Transverse colon (tissue), 3 donors: ENCODE data around the gene PTH2.

Experiments
- EP300 ChIP-seq: sonication (generic); formaldehyde crosslinking; IDR thresholded peaks from one replicate; pipeline ENCODE4 v1.6.1; 2017; ENCODE audit warnings: antibody characterized with exemption, low read depth
- POLR2A ChIP-seq: fragments of 450-650 bp; IDR thresholded peaks from one replicate; pipeline ENCODE4 v1.6.1; 2016; ENCODE audit warnings: antibody characterized with exemption, mild to moderate bottlenecking, moderate library complexity
- TF ChIP-seq, protein P1 (sequence below), 5 experiments: fragments of 200-600 bp in 3 of 5; fragments of 450-650 bp in 2 of 5; sonication (generic) in 3 of 5; IDR thresholded peaks; 1 replicate in 2 of 5; 2 replicates in 3 of 5; pipeline ENCODE4 v1.5.1; 2016 to 2017; ENCODE audit warnings: antibody characterized with exemption in 5 of 5, inconsistent platforms in 3 of 5, mild to moderate bottlenecking in 2 of 5, moderate library complexity in 1 of 5

DNA sequence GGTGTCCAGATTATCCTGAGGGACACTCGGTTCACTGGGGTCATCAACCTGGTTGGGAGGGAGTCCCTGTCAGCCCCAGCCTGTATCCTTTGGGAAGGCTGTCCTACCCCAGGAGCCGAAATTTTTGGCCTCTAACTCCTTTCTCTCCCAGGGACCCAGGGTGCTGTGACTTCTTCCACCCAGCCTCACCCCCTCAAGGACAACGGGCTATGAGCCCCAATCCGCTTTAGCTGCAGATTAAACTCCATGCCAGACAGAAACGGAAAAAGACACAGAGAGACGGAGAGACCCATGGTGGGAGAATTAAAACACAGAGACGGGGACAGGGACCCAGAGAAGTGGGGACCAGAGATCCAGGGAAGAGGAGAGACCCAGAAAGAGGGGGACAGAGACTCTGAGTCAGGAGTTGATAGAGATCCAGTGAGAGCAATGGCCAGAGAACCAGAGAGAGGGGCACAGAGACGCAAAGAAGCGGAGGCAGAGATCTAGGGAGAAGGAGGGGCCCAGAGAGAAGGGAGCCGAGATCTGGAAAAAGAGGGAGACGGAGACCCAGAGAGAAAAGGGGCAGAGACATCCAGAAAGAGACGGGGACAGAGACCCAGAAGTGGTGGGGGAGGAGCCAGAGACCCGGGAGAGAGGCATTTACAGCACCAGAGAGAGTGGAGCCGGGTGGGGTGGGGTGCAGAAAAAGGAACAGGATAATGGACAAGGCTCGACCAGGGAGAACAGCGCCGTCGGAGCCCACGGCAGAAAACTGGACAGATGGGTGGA lies 17.4 kb upstream of the PTH2 start:
- TF ChIP-seq, protein P1, sequence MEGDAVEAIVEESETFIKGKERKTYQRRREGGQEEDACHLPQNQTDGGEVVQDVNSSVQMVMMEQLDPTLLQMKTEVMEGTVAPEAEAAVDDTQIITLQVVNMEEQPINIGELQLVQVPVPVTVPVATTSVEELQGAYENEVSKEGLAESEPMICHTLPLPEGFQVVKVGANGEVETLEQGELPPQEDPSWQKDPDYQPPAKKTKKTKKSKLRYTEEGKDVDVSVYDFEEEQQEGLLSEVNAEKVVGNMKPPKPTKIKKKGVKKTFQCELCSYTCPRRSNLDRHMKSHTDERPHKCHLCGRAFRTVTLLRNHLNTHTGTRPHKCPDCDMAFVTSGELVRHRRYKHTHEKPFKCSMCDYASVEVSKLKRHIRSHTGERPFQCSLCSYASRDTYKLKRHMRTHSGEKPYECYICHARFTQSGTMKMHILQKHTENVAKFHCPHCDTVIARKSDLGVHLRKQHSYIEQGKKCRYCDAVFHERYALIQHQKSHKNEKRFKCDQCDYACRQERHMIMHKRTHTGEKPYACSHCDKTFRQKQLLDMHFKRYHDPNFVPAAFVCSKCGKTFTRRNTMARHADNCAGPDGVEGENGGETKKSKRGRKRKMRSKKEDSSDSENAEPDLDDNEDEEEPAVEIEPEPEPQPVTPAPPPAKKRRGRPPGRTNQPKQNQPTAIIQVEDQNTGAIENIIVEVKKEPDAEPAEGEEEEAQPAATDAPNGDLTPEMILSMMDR (IDR thresholded peaks at IDR 0.05): no peak
- TF ChIP-seq EP300 (no peak), POLR2A (no peak)
